SK-N-SH (cell line): Measurements from ENCODE around the gene PTK6.

Experiments
- CTCF ChIP-seq: fragments of 200-600 bp; sonication (generic); IDR thresholded peaks from 2 replicates; pipeline ENCODE4 v1.6.1; 2017; ENCODE audit warnings: antibody characterized with exemption, mild to moderate bottlenecking, moderate library complexity
- FOXM1 ChIP-seq: IDR thresholded peaks from 2 replicates; pipeline ENCODE4 v1.4.0; 2012; ENCODE audit warnings: low read depth, mild to moderate bottlenecking
- RAD21 ChIP-seq: IDR thresholded peaks from 2 replicates; pipeline ENCODE4 v1.6.1; 2012; ENCODE audit warnings: mild to moderate bottlenecking, low read length
- RFX5 ChIP-seq: IDR thresholded peaks from 2 replicates; pipeline ENCODE4 v1.6.1; 2012; ENCODE audit warnings: mild to moderate bottlenecking, improper control_type of control experiment, low read length
- SIN3A ChIP-seq: IDR thresholded peaks from 2 replicates; pipeline ENCODE4 v1.6.1; 2012; ENCODE audit warnings: low read depth, mild to moderate bottlenecking, low read length, moderate library complexity, borderline replicate concordance
- TF ChIP-seq, protein P1 (sequence below): IDR thresholded peaks from 2 replicates; pipeline ENCODE4 v1.4.0; 2012; ENCODE audit warnings: low read depth, borderline replicate concordance

DNA sequence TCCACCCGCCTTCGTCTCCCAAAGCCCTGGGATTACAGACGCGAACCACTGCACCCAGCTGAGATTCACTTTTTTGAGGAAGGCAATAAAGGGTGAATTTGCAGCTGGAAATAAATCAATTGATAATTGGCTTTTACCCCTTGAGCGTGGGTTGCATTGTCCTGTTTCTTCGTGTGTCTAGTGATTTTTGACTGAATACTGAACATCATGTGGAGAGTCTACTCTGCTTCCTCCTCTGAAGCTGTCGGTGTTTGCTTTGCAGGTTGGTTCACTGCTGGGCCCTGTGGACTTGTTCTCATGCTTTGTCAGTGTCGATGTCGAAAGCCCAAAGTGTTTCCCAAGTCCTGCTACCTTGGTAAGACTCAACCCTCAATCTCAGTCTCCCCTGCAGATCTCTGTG lies 32.5 kb downstream of the PTK6 start:
- TF ChIP-seq CTCF (no peak), RFX5 (no peak), FOXM1 (no peak), SIN3A (no peak), RAD21 (no peak)
- TF ChIP-seq, protein P1, sequence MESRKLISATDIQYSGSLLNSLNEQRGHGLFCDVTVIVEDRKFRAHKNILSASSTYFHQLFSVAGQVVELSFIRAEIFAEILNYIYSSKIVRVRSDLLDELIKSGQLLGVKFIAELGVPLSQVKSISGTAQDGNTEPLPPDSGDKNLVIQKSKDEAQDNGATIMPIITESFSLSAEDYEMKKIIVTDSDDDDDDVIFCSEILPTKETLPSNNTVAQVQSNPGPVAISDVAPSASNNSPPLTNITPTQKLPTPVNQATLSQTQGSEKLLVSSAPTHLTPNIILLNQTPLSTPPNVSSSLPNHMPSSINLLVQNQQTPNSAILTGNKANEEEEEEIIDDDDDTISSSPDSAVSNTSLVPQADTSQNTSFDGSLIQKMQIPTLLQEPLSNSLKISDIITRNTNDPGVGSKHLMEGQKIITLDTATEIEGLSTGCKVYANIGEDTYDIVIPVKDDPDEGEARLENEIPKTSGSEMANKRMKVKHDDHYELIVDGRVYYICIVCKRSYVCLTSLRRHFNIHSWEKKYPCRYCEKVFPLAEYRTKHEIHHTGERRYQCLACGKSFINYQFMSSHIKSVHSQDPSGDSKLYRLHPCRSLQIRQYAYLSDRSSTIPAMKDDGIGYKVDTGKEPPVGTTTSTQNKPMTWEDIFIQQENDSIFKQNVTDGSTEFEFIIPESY = no peak
